Measurements from ENCODE around the gene TCF15. TPM values are rescaled to one million over a fixed set of nuclear protein-coding genes. Genes with fewer than 3 reads are reported as not detected.

TCF15 gene
- total RNA-seq, 4 donors from 2014 or later, result 3.6 to 10.7 (median 4.1) TPM

- in situ Hi-C loops (cut with MboI; ENCODE audit: low sequenced_read_pairs in 4 of 4) (no loop called here), intact Hi-C loops (cut with DNase I; ENCODE audit: low total_unique reads) (no loop called here)
- Histone ChIP-seq H3K9me3 (no peaks in the 10 kb centered on the region), H3K27me3 (no peaks in the 10 kb centered on the region), H3K4me3 (no peak overlapping the region), H3K4me1 (peaks cover 0 to 13% of the 10 kb centered on the region in 2 donors), H3K36me3 (no peaks in the 10 kb centered on the region), H3K27ac (peak overlapping the region in 3 of 4 donors; percentile 45 to 76 (median 73))
- TF ChIP-seq POLR2A (IDR thresholded peaks at IDR 0.05) (no peak), CTCF (IDR thresholded peaks at IDR 0.05 in 4 of 5, conservative IDR thresholded peaks at IDR 0.05 in 1 of 5) (no peak)
- ATAC-seq, result no peak
- no peak for DNase-seq
Measured at GRCh38 chr20:597560-597959, 12.5 kb downstream of the TCF15 start.

- no peaks in the 10 kb centered on the region for H3K36me3 ChIP-seq
- in situ Hi-C loops (cut with MboI; ENCODE audit: low sequenced_read_pairs in 4 of 4) (no loop called here), intact Hi-C loops (cut with DNase I; ENCODE audit: low total_unique reads) (no loop called here)
- H3K9me3 ChIP-seq, result no peaks in the 10 kb centered on the region
- no peak overlapping the region for H3K4me3 ChIP-seq
- H3K27ac ChIP-seq, result peak overlapping the region; percentile 55 to 78 (median 74)
- TF ChIP-seq CTCF (IDR thresholded peaks at IDR 0.05 in 4 of 5, conservative IDR thresholded peaks at IDR 0.05 in 1 of 5) (peak in 1 of 5 experiments; percentile 11), POLR2A (IDR thresholded peaks at IDR 0.05) (no peak)
- peaks cover 0 to 13% of the 10 kb centered on the region in 2 donors for H3K4me1 ChIP-seq
- DNase-seq, result no peak
- peak; percentile 53 to 58 for ATAC-seq
- H3K27me3 ChIP-seq, result no peaks in the 10 kb centered on the region
Measured at GRCh38 chr20:595330-596308, 14.5 kb downstream of the TCF15 start.

GRCh38 chr20:592506-592905 lies 17.6 kb downstream of the TCF15 start:
- TF ChIP-seq CTCF (IDR thresholded peaks at IDR 0.05 in 4 of 5, conservative IDR thresholded peaks at IDR 0.05 in 1 of 5) (no peak), POLR2A (IDR thresholded peaks at IDR 0.05) (no peak)

GRCh38 chr20:591941-592340 lies 18.2 kb downstream of the TCF15 start:
- no peaks in the 10 kb centered on the region for H3K9me3 ChIP-seq
- ATAC-seq, result no peak
- in situ Hi-C loops (cut with MboI; ENCODE audit: low sequenced_read_pairs in 4 of 4), result no loop called here
- no peak for TF ChIP-seq POLR2A (IDR thresholded peaks at IDR 0.05)
- TF ChIP-seq CTCF (IDR thresholded peaks at IDR 0.05 in 4 of 5, conservative IDR thresholded peaks at IDR 0.05 in 1 of 5), result no peak
- H3K36me3 ChIP-seq, result no peaks in the 10 kb centered on the region
- DNase-seq, result no peak
- intact Hi-C loops (cut with DNase I; ENCODE audit: low total_unique reads), result no loop called here
- no peak overlapping the region for H3K4me3 ChIP-seq
- no peak overlapping the region for H3K27ac ChIP-seq
- peaks cover 0 to 8% of the 10 kb centered on the region in 2 donors for H3K4me1 ChIP-seq
- no peaks in the 10 kb centered on the region for H3K27me3 ChIP-seq

More at GRCh38 chr20:592506-592905, 17.6 kb downstream of the TCF15 start:
- in situ Hi-C loops (cut with MboI; ENCODE audit: low sequenced_read_pairs in 4 of 4) (no loop called here), intact Hi-C loops (cut with DNase I; ENCODE audit: low total_unique reads) (no loop called here)
- H3K36me3 ChIP-seq, result no peaks in the 10 kb centered on the region
- no peak overlapping the region for H3K27ac ChIP-seq
- no peaks in the 10 kb centered on the region for H3K9me3 ChIP-seq
- peaks cover 0 to 8% of the 10 kb centered on the region in 2 donors for H3K4me1 ChIP-seq
- no peaks in the 10 kb centered on the region for H3K27me3 ChIP-seq
- DNase-seq (no peak), ATAC-seq (no peak)
- H3K4me3 ChIP-seq, result no peak overlapping the region

Data from gastrocnemius medialis (tissue), 4 donors.